Epithelial cell of proximal tubule (primary cell): ENCODE results near the gene FAM3B. TPM values are rescaled to one million over a fixed set of nuclear protein-coding genes. Genes with fewer than 3 reads are reported as not detected.

Source experiments
- DNase-seq: peaks from one replicate; pipeline ENCODE4 v3.0.0-alpha.2; 2011; ENCODE audit warnings: low read depth
- H3K4me3 ChIP-seq: 2 replicates; pipeline ENCODE4 v1.5.1; 2011; ENCODE audit warnings: low read depth, mild to moderate bottlenecking, low read length
- total RNA-seq: library from RNA; depleted of rRNA; stranded (reverse); fragments of >200 nt; gene quantifications from 2 replicates; pipeline ENCODE4 v1.2.3, GENCODE V29; 2015
- TF ChIP-seq, protein P1 (sequence below): conservative IDR thresholded peaks from 2 replicates; pipeline ENCODE4 v1.5.1; 2012; ENCODE audit warnings: low read depth, mild to moderate bottlenecking, low read length

The FAM3B gene
- total RNA-seq, 1 donor from 2014 or later = 0.35 TPM

DNA sequence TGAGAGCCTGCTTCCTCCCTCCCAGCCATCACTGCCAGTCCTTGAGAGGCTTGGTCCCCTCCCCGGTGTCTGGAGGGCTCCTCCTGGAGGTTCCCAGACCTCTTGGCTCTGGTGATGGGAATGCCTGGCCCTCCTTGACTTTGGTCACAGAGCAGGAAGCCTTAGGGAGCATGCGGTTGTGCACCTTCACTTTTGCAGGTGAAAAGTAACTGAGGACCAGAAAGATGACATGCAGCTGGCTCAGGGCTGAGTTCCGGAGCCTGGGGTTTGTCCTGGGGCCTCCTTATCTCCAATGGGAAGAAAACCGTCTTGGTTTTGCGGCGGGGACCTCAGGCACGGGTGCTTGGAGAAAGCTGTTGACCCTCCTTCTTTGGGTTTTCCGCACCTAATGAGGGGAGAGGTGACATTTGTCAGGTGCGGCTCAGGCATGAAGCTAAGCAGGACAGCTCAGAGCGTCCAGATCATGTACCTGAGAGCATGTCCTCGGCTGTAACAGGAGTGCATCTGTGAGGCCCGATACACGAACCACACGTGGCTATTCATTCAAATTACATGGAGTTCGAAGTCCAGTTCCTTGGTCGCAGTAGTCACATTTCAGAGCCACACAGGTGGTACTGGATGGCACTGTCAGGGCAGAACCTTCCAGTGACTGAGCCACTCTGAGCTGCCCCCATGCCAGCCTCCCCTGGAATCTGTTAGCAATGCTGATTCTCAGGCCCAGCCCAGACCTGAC lies 44.6 kb downstream of the FAM3B start:
- TF ChIP-seq, protein P1, sequence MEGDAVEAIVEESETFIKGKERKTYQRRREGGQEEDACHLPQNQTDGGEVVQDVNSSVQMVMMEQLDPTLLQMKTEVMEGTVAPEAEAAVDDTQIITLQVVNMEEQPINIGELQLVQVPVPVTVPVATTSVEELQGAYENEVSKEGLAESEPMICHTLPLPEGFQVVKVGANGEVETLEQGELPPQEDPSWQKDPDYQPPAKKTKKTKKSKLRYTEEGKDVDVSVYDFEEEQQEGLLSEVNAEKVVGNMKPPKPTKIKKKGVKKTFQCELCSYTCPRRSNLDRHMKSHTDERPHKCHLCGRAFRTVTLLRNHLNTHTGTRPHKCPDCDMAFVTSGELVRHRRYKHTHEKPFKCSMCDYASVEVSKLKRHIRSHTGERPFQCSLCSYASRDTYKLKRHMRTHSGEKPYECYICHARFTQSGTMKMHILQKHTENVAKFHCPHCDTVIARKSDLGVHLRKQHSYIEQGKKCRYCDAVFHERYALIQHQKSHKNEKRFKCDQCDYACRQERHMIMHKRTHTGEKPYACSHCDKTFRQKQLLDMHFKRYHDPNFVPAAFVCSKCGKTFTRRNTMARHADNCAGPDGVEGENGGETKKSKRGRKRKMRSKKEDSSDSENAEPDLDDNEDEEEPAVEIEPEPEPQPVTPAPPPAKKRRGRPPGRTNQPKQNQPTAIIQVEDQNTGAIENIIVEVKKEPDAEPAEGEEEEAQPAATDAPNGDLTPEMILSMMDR = no peak
- no peak overlapping the region for H3K4me3 ChIP-seq
- no peak for DNase-seq

DNA sequence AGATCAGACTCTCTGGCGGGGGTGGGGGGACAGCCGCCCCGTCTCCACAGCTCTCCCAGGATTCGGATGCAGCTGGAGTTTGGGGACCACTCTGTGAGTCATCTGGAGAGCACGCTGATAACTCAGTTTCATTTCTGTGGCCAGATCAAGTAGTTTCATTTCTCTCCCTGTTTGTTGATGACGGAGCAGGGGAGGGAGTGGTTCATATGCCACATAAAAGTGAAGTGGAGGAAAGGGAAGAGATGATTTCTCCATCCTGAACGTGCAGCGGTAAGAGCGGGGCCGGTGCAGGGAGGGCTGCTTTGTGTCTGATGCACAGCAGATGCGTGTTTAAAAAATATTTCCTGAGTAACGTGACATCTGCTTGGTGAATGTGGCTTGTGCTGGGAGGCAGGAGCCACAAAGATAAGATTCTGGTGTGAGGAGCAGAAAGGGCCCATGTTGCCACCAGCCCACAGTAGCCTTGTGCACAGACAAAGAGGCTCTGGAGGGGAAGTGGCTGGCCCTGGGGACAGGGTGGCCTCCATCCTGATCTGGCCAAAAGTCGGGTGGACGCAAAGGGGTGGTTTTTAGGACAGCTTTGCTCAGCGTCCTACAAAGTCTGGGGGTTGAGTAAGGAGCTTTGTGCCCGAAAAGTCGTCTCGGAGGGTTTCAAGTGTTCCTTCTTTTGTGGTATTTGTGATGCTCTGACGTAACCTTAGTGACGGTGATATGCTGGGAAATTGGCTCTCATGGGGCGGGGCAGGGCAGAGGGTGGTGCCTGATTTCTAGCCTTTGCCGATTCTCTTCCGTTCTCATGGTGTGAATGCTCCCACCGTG lies 45.4 kb downstream of the FAM3B start, which contains the start of gene MX2:
MX2 (plus strand) TSS at position 242 of the 819 bp plus-strand sequence. CDS start 14,880 bp downstream, outside the sequence.
- DNase-seq = no peak
- TF ChIP-seq, protein P1 = no peak
- H3K4me3 ChIP-seq = no peak within 1 kb of the TSS

DNA sequence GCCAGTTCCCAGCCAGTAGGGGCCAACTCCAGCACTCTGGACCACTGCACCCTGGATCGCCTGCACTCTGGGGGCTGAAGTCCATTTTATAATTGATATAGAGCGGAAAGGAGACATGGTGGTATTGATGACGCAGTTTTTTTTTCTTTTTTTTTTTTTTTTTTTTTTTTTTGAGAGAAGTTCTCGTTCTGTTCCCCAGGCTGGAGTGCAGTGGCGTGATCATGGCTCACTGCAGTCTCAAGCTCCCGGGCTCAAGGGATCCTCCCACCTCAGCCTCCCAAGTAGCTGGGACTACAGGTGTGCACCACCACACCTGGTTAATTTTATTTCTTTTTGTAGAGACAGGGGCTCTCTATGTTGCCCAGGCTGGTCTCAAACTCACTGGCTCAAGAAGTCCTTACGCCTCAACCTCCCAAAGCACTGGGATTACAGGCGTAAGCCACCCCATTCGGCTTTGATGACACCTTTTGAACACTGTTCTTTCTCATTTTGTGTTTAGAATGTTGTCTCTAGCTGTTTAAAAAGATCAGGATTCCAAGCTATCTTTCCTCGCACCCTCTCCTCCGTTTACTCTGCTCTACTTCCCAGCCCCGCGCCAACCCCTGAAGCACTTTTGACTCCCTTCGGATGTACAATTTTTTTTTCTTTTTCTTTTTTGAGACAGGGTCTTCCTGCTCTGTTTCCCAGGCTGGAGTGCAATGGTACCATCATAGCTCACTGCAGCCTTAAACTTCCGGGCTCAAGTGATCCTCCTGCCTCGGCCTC lies 46.2 kb downstream of the FAM3B start:
- DNase-seq = no peak
- TF ChIP-seq, protein P1 = no peak
- no peak overlapping the region for H3K4me3 ChIP-seq

DNA sequence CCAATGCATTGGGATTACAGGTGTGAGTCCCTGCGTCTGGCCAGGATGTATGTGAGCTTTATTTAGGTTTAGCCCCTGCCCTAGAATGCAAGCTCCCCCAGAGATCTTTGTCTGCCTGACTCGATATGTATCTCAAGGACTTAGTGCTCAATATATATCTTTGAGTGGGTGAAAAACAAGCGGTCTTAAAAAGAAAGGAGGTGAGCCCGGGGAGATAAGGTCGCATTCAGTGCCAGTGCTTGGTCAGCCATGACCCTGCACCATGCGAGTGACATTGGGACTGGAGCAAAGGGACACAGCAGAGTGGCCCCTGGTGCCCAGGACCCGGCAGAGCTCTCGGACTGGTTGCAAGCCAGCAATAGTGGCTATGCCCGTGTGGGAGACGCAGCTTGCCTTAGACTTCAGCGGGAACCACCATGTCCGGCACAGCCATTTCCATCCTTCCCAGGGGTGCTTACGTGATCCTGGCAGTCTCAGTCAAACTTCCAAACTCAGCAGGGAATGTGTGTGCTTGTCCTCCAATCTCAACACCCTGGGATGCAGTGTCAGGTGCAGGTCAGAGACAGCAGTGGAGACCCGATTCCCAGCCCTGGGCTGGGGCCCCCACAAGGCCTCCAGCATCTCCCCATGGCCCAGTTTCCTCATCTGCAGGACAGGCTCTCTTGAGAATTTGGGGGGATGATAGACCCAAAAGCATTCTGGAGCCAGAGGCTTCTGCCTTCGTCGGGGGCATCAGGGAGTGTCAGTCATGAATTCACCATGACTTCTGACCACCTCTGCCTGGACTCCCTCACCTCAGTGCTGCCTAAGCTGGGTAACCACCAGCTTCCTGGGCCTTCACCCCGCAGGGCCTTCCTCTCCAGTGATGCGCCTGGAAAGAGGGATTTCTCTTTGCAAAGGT lies 47.0 kb downstream of the FAM3B start:
- DNase-seq = no peak

DNA sequence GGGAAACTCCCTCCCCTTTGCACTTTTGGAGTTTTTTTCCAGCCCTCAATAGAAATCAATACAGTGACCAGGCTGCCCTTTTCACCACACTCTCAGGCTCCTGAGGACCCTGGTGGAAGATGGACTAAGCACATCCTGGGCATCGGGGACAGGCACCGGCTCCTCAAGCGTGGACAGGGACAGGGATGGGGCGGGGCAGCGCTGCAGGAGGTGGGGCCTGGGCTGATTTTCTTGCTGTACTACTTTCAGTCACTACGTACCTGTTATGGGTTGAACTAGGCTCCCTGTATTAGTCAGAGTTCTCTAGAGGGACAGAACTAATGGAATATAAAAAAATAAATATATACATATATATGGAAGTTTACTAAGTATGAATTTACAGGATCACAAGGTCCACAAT lies 47.7 kb downstream of the FAM3B start:
- no peak for DNase-seq
- no peak overlapping the region for H3K4me3 ChIP-seq
- TF ChIP-seq, protein P1 = no peak

More for the DNA sequence above, 47.0 kb downstream of the FAM3B start:
- TF ChIP-seq, protein P1 = no peak
- no peak overlapping the region for H3K4me3 ChIP-seq
